IPS DF 4.7 (cell line): ENCODE data around the gene IFNGR2.
"Not testable (repeated sequence)": the region's sequence is repeated elsewhere in the genome, so short reads cannot be mapped to it uniquely, and the experiment has no call there.

Experiments used
- DNase-seq: peaks from one replicate; pipeline ENCODE4 v3.0.0-alpha.2; 2013; ENCODE audit warnings: low spot score; ENCODE audit errors: extremely low read depth

Gene IFNGR2

GRCh38 chr21:33434770-33435360 is 31.7 kb downstream of the IFNGR2 start:
- no peak for DNase-seq

- no peak for DNase-seq
Measured at GRCh38 chr21:33437140-33437539, 33.9 kb downstream of the IFNGR2 start.

- no peak for DNase-seq
Measured at GRCh38 chr21:33441489-33442477, 38.6 kb downstream of the IFNGR2 start.

DNA sequence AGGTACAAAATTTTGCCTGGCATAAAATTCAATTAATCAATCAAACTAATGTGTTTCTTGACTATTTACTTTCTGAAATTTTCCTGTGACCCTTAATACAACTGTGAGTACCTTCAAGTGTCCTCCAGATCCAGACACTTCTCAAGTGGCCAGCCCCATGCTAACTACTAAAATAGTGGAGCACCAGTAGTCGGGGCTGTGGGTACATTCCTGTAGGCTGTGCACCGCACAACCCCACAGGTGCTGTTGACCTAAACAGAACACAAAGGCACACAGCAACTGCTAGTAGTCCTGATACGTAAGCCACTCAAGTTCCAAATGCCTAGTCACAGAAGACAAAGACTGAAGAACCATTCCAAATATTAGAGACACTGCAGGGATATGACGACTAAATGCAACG is 40.0 kb downstream of the IFNGR2 start:
- DNase-seq = no peak

- DNase-seq = no peak
Measured at GRCh38 chr21:33444499-33444898, 41.3 kb downstream of the IFNGR2 start.

DNA sequence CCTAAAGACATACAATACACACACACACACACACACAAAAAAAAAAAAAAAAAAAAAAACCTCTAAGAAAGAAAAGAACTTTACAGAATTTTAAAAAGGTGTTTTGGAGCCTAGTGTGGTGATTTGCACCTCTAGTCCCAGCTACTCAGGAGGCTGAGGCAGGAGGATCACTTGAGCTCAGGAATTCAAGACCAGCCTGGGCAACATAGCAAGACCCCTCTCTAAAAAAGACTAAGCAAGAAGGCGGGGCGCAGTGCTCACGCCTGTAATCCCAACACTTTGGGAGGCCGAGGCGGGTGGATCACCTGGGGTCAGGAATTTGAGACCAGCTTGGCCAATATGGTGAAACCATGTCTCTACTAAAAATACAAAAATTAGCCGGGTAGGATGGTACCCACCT is 43.4 kb downstream of the IFNGR2 start:
- not testable (repeated sequence) for DNase-seq

DNA sequence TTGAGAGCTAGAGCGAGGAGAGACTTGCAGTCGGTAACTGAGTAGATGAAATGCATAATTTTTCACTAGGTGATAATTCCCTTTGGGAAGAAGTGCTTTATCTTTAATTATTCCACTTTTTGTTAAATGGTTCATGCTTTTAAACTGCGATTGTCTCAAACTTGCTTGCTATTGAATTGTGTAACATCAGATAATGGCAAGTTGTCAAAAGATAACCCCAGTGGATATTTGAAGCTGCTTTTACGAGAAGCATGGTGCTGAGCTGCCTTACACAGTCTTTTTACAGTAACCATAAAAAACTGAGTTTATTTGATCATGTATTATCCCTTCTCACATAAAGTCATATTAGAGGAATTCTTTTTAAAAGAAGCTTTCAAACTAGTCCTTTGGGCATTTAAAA is 46.4 kb downstream of the IFNGR2 start:
- no peak for DNase-seq

- no peak for DNase-seq
Measured at GRCh38 chr21:33451634-33452071, 48.4 kb downstream of the IFNGR2 start.

DNA sequence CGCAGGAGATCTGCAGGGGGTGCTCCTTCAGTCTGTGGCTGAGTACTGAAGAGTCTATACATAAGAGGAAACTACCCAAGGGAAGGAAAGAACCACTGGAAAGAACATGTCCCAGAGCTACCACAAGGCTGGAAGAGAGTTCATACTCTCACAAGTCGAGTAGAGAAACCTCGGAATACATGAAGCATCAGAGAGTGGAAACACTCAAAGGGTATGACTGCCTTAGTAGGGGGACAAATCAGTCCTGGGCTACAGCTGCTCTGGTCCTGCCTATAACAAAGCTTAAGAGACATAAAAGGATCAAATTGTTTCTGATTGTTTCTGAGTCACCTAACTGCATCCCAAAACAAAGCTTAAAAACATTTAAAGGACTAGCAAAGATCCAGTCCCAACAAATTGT is 49.1 kb downstream of the IFNGR2 start:
- DNase-seq = no peak

DNA sequence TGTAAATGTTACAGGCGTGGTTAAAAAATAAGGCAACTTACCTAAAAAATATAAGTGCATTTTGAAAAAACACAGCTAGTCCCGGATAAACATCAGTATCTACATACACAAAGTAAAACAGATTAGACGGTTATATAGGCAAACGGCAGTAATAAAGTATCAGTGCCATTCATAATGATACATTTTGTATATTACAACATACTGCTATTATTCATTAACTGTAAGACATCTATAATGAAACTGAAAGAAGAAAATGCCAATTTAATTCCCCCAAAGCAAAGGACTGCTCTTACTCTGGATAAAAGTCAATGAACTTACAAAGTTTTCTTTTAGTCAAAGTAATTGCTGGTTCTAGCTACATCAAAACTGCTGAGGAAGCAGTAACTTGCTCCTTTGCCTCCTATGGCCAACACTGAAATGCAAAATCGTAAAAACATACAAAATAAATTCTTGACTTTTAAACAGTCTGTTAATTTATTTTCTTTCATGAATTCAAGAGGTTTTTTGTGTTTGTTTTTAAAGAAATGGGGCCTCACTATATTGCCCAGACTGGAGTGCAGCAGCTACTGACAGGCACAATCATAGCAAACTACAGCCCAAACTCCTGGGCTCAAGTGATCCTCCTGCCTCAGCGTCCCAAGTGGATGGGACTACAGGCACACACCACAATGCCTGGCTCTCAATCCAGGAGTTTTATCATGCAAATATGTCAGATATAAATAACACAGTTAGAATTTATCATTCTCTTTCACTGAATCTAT is 52.7 kb downstream of the IFNGR2 start:
- no peak for DNase-seq

- DNase-seq = no peak
Measured at GRCh38 chr21:33458861-33459260, 55.6 kb downstream of the IFNGR2 start.

- DNase-seq = no peak
Measured at GRCh38 chr21:33461538-33462250, 58.5 kb downstream of the IFNGR2 start.

GRCh38 chr21:33469183-33469582 is 66.0 kb downstream of the IFNGR2 start:
- DNase-seq = not testable (repeated sequence)

- DNase-seq = no peak
Measured at GRCh38 chr21:33470701-33471100, 67.5 kb downstream of the IFNGR2 start.

GRCh38 chr21:33473344-33473743 is 70.1 kb downstream of the IFNGR2 start:
- no peak for DNase-seq

GRCh38 chr21:33477066-33477465 is 73.9 kb downstream of the IFNGR2 start:
- no peak for DNase-seq

DNA sequence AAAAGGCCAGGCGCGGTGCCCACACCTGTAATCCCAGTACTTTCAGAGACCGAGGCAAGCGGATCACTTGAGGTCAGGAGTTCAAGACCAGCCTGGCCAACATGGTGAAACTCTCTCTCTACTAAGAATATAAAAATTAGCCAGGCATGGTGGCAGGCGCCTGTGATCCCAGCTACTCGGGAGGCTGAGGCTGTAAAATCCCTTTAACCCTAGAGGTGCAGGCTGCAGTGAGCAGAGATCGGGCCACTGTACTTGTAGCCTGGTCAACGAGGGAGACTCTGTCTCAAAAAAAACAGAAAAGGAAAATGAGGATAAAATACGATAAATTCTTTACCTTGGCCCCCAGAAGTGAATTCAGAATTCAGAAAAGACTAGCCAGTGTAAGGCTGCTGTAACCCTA is 75.0 kb downstream of the IFNGR2 start:
- DNase-seq = no peak

GRCh38 chr21:33478935-33479678 is 75.9 kb downstream of the IFNGR2 start:
- no peak for DNase-seq

DNA sequence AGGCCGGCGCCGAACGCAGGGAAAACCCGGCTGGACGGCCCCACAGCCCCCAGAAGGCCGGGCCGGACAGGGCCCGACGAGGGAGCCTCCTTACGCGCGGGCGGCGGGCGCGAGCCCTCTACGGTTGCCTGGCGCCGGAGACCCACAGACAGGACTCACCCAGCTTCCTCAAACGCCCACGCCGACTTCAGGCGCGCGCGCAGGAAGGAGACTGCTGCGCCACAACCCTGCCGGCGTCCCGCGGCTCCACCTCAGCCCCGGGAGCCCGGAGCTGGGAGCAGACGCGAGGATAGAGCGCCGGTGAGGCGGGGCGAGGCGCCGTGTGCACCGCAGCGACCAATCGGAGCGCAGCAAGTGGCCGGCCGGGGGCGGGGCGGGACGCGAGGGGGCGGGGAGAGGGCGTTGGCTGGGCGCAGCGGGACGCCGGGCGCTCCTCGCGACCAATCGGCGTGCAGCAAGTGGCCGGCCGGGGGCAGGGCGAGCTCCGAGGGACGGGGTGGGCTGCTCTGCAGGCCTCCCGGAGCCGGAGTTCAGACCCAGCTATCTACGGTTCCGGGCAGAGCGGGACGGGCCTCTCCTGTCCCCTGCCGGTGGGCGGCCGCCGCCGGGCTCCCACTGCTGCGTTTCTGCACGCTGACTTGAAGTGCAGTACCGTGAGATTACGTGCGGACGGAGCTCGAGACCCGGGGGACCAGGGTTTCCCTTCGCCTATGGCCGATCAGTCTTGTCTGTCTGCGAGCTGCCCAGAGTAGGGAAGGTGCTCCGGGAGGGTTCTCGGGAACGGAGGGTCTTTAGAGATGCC is 76.7 kb downstream of the IFNGR2 start, which contains the start of gene TMEM50B:
Gene TMEM50B (minus strand): TSS at position 296 of the 802 bp plus-strand sequence. CDS start 11,089 bp downstream, outside the sequence.
- DNase-seq = no peak
